GM10266 (cell line): Measurements from ENCODE around the gene CELF2.

Experiments used
- DNase-seq: peaks from one replicate; pipeline ENCODE4 v3.0.0; 2012; ENCODE audit errors: extremely low spot score
- CTCF ChIP-seq: IDR thresholded peaks from 2 replicates; pipeline ENCODE4 v1.5.1; 2012; ENCODE audit warnings: mild to moderate bottlenecking, low read depth; ENCODE audit not compliant: control insufficient read depth, insufficient read depth; ENCODE audit errors: missing control alignments

Gene CELF2

GRCh38 chr10:11018432-11018841 lies 765 bp downstream of the CELF2 start:
- DNase-seq: no peak
- no peak for TF ChIP-seq CTCF

GRCh38 chr10:11018855-11019631 lies 1.4 kb downstream of the CELF2 start:
- no peak for TF ChIP-seq CTCF
- DNase-seq: no peak

- TF ChIP-seq CTCF: no peak
- DNase-seq: no peak
Measured at GRCh38 chr10:11019724-11020547, 2.3 kb downstream of the CELF2 start.

GRCh38 chr10:11020548-11020942 lies 2.9 kb downstream of the CELF2 start:
- DNase-seq: no peak
- TF ChIP-seq CTCF: no peak

GRCh38 chr10:11022213-11022612 lies 4.5 kb downstream of the CELF2 start:
- TF ChIP-seq CTCF: no peak
- no peak for DNase-seq

GRCh38 chr10:11023009-11023953 lies 5.6 kb downstream of the CELF2 start:
- no peak for TF ChIP-seq CTCF

GRCh38 chr10:11024596-11024995 lies 6.9 kb downstream of the CELF2 start:
- no peak for TF ChIP-seq CTCF
- DNase-seq: no peak

More at GRCh38 chr10:11023009-11023953, 5.6 kb downstream of the CELF2 start:
- no peak for DNase-seq
